HG03139 (cell line): Measurements from ENCODE around the gene SLC6A5.

ENCODE experiments used
- ATAC-seq: cut with Tn5 transposase; IDR thresholded peaks from one replicate; pipeline ENCODE4 v1.9.1; 2021; ENCODE audit not compliant: unreplicated experiment

SLC6A5 gene

GRCh38 chr11:20668131-20668809, 68.9 kb downstream of the SLC6A5 start:
- ATAC-seq = no peak

DNA sequence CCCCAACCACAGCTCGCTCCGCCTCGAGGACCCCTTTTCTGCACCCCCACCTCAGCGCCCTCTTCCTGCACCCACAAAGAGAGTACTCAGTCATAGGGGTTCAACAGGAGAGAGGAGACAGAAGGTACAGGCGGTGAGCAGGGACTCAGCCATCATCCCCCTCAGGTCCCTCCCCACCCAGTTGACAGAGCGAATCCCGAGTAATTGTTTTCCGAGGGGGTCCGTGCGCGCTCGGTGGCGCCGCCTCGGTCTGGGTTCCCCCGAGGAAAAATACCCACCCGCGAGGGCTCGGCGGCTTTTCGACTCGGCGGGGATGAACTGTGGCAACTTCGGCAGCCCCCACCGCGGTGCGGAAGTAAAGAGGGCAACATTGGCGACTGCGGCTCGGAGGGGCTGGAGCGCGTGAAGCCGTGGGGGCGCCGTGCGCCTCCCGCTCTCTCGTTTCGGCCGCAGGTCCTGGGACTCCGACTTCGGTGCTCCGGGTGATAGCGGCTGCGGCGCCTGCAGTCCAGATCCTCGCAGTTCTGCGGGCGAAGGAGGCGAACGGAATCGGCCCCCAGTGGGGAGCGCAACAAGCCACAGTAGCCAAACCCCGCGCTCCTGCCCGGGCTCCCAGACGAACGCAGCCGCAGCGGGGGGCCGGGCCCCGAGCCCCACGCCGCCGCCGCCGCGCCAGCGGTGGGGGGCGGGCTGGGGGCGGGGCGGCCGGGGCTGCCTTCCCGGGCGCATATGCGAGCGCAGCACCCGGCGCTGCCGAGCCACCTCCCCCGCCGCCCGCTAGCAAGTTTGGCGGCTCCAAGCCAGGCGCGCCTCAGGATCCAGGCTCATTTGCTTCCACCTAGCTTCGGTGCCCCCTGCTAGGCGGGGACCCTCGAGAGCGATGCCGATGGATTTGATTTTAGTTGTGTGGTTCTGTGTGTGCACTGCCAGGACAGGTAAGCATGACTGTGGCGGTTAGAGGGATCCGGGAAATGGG, 69.7 kb downstream of the SLC6A5 start, which contains the start of gene NELL1:
TSS of gene NELL1 (plus strand) at position 743 of the 976 bp plus-strand sequence.
- ATAC-seq = no peak

DNA sequence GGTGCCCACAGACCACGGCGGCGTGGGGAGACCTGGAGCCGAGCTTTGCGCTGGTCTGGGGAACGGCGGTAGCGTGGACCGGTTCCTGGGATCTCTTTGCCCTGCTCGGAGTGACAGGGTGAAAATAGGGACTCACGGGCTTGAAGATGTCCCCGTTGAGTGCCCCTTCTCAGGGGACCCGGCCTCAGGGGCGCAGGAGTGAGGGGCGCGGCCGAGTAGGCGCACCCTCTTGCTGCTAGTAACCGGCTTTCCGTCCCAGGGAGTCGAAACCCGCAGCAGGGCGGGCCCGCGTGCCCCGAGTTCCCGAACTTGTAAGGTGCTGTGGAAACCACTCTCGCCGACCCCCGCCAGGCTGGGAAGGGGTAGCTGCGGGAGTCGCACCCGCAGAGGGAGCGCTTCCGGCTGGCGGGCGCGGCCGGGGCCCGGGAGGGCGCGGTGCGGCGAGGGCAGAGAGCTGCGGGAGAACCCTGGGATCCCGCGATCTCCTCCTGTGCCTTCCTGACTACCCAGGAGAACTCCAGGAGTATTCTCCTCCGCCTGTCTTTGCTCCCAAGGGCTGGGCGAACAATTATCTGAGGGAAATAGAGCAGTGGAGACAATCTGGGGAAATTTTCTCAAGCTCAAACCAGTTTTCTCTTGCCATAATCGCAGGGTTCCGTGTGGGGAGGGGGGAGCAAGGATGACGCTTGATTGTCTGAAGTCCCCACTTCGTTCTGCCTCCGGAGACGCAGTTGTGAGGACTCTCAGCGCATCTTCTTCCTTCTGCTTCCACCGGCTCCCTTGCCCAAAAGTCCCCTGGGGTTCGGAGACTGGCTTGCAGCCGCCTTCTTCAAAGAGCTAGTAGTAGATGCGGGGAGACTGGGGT, 70.6 kb downstream of the SLC6A5 start:
- no peak for ATAC-seq

GRCh38 chr11:20670932-20671403, 71.6 kb downstream of the SLC6A5 start:
- no peak for ATAC-seq

- ATAC-seq = no peak
These were observed 72.6 kb downstream of the SLC6A5 start for GRCh38 chr11:20671856-20672546.

DNA sequence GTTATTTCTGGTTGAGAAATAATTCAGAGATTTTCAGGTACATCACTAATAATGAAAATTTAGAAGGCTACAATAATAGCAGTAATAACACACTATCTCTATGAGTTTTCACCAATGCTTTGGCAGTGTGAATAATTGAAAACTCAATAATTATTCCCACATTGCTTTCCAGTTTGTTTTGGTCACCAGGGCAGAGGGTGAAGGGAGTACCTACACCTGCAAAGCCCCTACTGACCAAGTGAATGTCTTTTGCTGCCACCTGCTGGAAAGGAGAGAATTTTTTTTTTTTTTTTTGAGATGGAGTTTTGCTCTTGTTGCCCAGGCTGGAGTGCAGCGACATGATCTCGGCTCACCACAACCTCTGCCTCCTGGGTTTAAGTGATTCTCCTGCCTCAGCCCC, 73.2 kb downstream of the SLC6A5 start:
- ATAC-seq = no peak

- ATAC-seq = no peak
These were observed 77.2 kb downstream of the SLC6A5 start for GRCh38 chr11:20676658-20677057.

DNA sequence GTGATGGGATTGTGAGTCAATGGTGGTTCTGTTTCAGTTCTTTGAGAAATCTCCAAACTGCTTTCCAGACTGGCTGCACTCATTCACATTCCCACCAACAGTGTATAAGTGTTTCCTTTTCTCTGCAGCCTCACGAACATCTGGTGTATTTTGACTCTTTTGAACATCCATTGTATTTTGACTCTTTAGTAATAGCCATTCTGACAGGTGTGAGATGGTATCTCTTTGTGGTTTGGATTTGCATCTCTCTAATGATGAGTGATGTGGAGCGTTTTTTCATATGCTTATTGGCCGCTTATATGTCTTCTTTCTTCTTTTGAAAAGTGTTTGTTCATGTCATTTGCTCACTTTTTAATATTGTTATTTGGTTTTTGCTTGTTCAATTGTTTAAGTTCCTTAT, 89.4 kb downstream of the SLC6A5 start:
- no peak for ATAC-seq

- ATAC-seq = no peak
These were observed 108.5 kb downstream of the SLC6A5 start for GRCh38 chr11:20707876-20708275.
